AG04450 (cell line): ENCODE measurements around the gene STARD13. TPM values are rescaled to one million over a fixed set of nuclear protein-coding genes. Genes with fewer than 3 reads are reported as not detected.

ENCODE experiments used
- CTCF ChIA-PET: fragments of 300-600, 350-600 bp; formaldehyde crosslinking; extraction: SDS; loops from one replicate; lab custom pipeline; 2022; ENCODE audit warnings: antibody characterized with exemption, inconsistent platforms; lab: Charles Lee
- POLR2A ChIA-PET: fragments of 350-600 bp; formaldehyde crosslinking; extraction: SDS; loops from one replicate; lab custom pipeline; 2021; ENCODE audit warnings: antibody characterized with exemption, inconsistent platforms; lab: Yijun Ruan, JAX
- DNase-seq: peaks from one replicate; pipeline ENCODE4 v3.0.0-alpha.2; 2011; ENCODE audit warnings: low read depth, low spot score
- H3K27ac ChIP-seq: one replicate; pipeline ENCODE4 v1.5.1; 2012; ENCODE audit warnings: low read depth, low read length, control low read depth
- H3K27me3 ChIP-seq: one replicate; pipeline ENCODE4 v1.6.0; 2012; ENCODE audit warnings: low read length; ENCODE audit not compliant: control insufficient read depth, insufficient read depth
- H3K4me3 ChIP-seq: 2 replicates; pipeline ENCODE4 v1.5.1; 2011; ENCODE audit warnings: mild to moderate bottlenecking, low read depth, low read length, control low read depth
- H3K9me3 ChIP-seq: 2 replicates; pipeline ENCODE4 v1.5.1; 2012; ENCODE audit warnings: low read length; ENCODE audit not compliant: control insufficient read depth, insufficient read depth
- CTCF ChIP-seq: IDR thresholded peaks from 2 replicates; pipeline ENCODE4 v1.5.1; 2011; ENCODE audit warnings: low read depth, low read length, control low read depth, inconsistent platforms
- polyA plus RNA-seq: library from polyadenylated mRNA; depleted of rRNA; stranded (reverse); fragments of >200 nt; gene quantifications from 2 replicates; pipeline ENCODE4 v1.2.3, GENCODE V29; 2011

STARD13 gene
- polyA plus RNA-seq, 1 experiment, result 27.7 TPM

- H3K4me3 ChIP-seq, result no peak overlapping the region
- no peak for TF ChIP-seq CTCF
- H3K27me3 ChIP-seq, result no peaks in the 10 kb centered on the region
- no peak for DNase-seq
- no peaks in the 10 kb centered on the region for H3K9me3 ChIP-seq
- CTCF ChIA-PET, result no interaction called here
- POLR2A ChIA-PET, result no interaction called here
- no peak overlapping the region for H3K27ac ChIP-seq
Measured at GRCh38 chr13:33210090-33210489, 75.5 kb downstream of the STARD13 start.

- ChIA-PET CTCF (interaction anchor here (0.8 kb wide), 1 partner anchor 9 kb away, joined by 3 read pairs; no protein-coding TSS in a partner anchor), POLR2A (interaction anchor here (1.1 kb wide), 1 partner anchor 82 kb away, joined by 3 read pairs; no protein-coding TSS in a partner anchor)
- H3K4me3 ChIP-seq, result no peak overlapping the region
- no peaks in the 10 kb centered on the region for H3K9me3 ChIP-seq
- H3K27ac ChIP-seq, result peak overlapping the region; percentile 79
- no peak for TF ChIP-seq CTCF
- H3K27me3 ChIP-seq, result no peaks in the 10 kb centered on the region
- no peak for DNase-seq
Measured at GRCh38 chr13:33208290-33209220, 77.0 kb downstream of the STARD13 start.

- POLR2A ChIA-PET, result interaction anchor here (0.7 to 1.1 kb wide), 2 partner anchors 11 to 81 kb away, joined by 3 read pairs; no protein-coding TSS in a partner anchor
Measured at GRCh38 chr13:33207615-33207961, 78.0 kb downstream of the STARD13 start.

GRCh38 chr13:33206945-33207614 is 78.5 kb downstream of the STARD13 start:
- CTCF ChIA-PET, result interaction anchor here (0.8 to 1.0 kb wide), 2 partner anchors 336 to 621 kb away, joined by 3 to 7 read pairs; partner anchors contain the start of gene PDS5B
- Histone ChIP-seq H3K9me3 (no peaks in the 10 kb centered on the region), H3K27me3 (no peaks in the 10 kb centered on the region), H3K4me3 (no peak overlapping the region), H3K27ac (peak overlapping the region; percentile 79)
- no peak for DNase-seq
- no peak for TF ChIP-seq CTCF
- POLR2A ChIA-PET, result interaction anchor here (0.7 to 1.1 kb wide), 2 partner anchors 10 to 81 kb away, joined by 3 read pairs; no protein-coding TSS in a partner anchor

More at GRCh38 chr13:33207615-33207961, 78.0 kb downstream of the STARD13 start:
- H3K27ac ChIP-seq, result peak overlapping the region; percentile 79
- H3K4me3 ChIP-seq, result no peak overlapping the region
- no peak for TF ChIP-seq CTCF
- peak; percentile 86 for DNase-seq
- H3K27me3 ChIP-seq, result no peaks in the 10 kb centered on the region
- CTCF ChIA-PET, result interaction anchor here (0.8 to 1.0 kb wide), 3 partner anchors 10 to 622 kb away, joined by 3 to 7 read pairs (median 3); partner anchors contain the start of gene PDS5B
- H3K9me3 ChIP-seq, result no peaks in the 10 kb centered on the region
